Liver (tissue), 9 donors: ENCODE data around the gene TMEM243. TPM values are rescaled to one million over a fixed set of nuclear protein-coding genes. Genes with fewer than 3 reads are reported as not detected.
"Not testable (repeated sequence)": the region's sequence is repeated elsewhere in the genome, so short reads cannot be mapped to it uniquely, and the experiment has no call there.

ENCODE experiments used
- DNase-seq: peaks from one replicate; pipeline ENCODE4 v3.0.0-alpha.2; 2017; ENCODE audit warnings: low spot score
- H3K27ac ChIP-seq, 2 donors: one replicate each; pipeline ENCODE4 v1.7.0; 2013; ENCODE audit warnings: inconsistent platforms in 2 of 2, low read length in 2 of 2, control low read depth in 1 of 2, low read depth in 1 of 2, mild to moderate bottlenecking in 1 of 2
- H3K27me3 ChIP-seq, 4 donors: one replicate each; pipeline versions ENCODE4 v1.6.1 to v1.7.0; 2013; ENCODE audit warnings: low read length in 3 of 4, inconsistent platforms in 1 of 4, mild to moderate bottlenecking in 1 of 4, moderate library complexity in 1 of 4; ENCODE audit not compliant: control insufficient read depth in 4 of 4, insufficient read depth in 4 of 4
- H3K36me3 ChIP-seq, 4 donors: one replicate each; pipeline versions ENCODE4 v1.6.1 to v1.7.0; 2013; ENCODE audit warnings: low read length in 3 of 4, mild to moderate bottlenecking in 3 of 4, low read depth in 1 of 4, moderate library complexity in 1 of 4; ENCODE audit not compliant: control insufficient read depth in 4 of 4, insufficient read depth in 3 of 4
- H3K4me1 ChIP-seq, 4 donors: one replicate each; pipeline versions ENCODE4 v1.6.1 to v1.7.0; 2013; ENCODE audit warnings: low read length in 3 of 4, mild to moderate bottlenecking in 3 of 4, moderate library complexity in 1 of 4; ENCODE audit not compliant: control insufficient read depth in 4 of 4, insufficient read depth in 4 of 4
- H3K4me3 ChIP-seq, 3 donors: one replicate each; pipeline versions ENCODE4 v1.6.1 to v1.7.0; 2013; ENCODE audit warnings: low read length in 3 of 3, control low read depth in 1 of 3, low read depth in 1 of 3, mild to moderate bottlenecking in 1 of 3
- H3K9ac ChIP-seq, 2 donors: one replicate each; pipeline ENCODE4 v1.7.0; 2013; ENCODE audit warnings: low read length in 2 of 2, mild to moderate bottlenecking in 2 of 2, moderate library complexity in 2 of 2, control low read depth in 1 of 2, low read depth in 1 of 2
- H3K9me3 ChIP-seq, 4 donors: one replicate each; pipeline versions ENCODE4 v1.6.1 to v1.7.0; 2013; ENCODE audit warnings: low read length in 3 of 4; ENCODE audit not compliant: control insufficient read depth in 4 of 4
- ATF3 ChIP-seq: IDR thresholded peaks from 2 replicates; pipeline ENCODE4 v1.6.1; 2016; ENCODE audit warnings: antibody characterized with exemption
- CTCF ChIP-seq: fragments of 150-350 bp; IDR thresholded peaks from 2 replicates; pipeline ENCODE4 v1.5.1; 2017; ENCODE audit warnings: improper control_type of control experiment, low read depth, low read length; ENCODE audit not compliant: missing input control
- GABPA ChIP-seq, 2 donors: IDR thresholded peaks in 1 of 2; conservative IDR thresholded peaks in 1 of 2; 2 replicates each; pipeline ENCODE4 v1.6.1; 2016; ENCODE audit warnings: antibody characterized with exemption in 2 of 2, mild to moderate bottlenecking in 1 of 2, moderate library complexity in 1 of 2
- RAD21 ChIP-seq, 2 donors: IDR thresholded peaks; 2 replicates each; pipeline ENCODE4 v1.6.1; 2016; ENCODE audit warnings: antibody characterized with exemption in 2 of 2, mild to moderate bottlenecking in 2 of 2
- REST ChIP-seq: IDR thresholded peaks from 2 replicates; pipeline ENCODE4 v1.6.1; 2016; ENCODE audit warnings: antibody characterized with exemption, mild to moderate bottlenecking
- TAF1 ChIP-seq: conservative IDR thresholded peaks from 2 replicates; pipeline ENCODE4 v1.6.1; 2016; ENCODE audit warnings: antibody characterized with exemption, mild to moderate bottlenecking
- WGBS: extraction: QIAGEN DNeasy Blood & Tissue Kit; methylation state at CpG from one replicate; pipeline ENCODE4 v1.1.7; 2013; 5-methylcytosine and 5-hydroxymethylcytosine counted together
- polyA plus RNA-seq, 2 donors: library from polyadenylated mRNA; stranded (reverse) in 1 of 2; unstranded in 1 of 2; fragments of 200-250 nt in 1 of 2; fragments of >200 nt in 1 of 2; fragmentation: Nextera tagmentation in 1 of 2; extraction: Ambion mirVana in 1 of 2; gene quantifications; one replicate each; pipeline versions ENCODE4 v1.2.1 to v1.2.3, GENCODE V29; 2013 to 2015
- total RNA-seq, 2 donors: library from RNA; depleted of rRNA; stranded (reverse); fragments of >200 nt; gene quantifications; one replicate each; pipeline ENCODE4 v1.2.3, GENCODE V29; 2014
- TF ChIP-seq, protein P1 (sequence below): IDR thresholded peaks from 2 replicates; pipeline ENCODE4 v1.6.1; 2016; ENCODE audit warnings: antibody characterized with exemption
- donor health status: healthy.
- donor health status: healthy.
- donor health status: healthy.
- donor health status: healthy.
- donor health status: healthy.

TMEM243 gene
- total and polyA plus RNA-seq, 4 donors = 4.8 to 8.0 (median 5.5) TPM

DNA sequence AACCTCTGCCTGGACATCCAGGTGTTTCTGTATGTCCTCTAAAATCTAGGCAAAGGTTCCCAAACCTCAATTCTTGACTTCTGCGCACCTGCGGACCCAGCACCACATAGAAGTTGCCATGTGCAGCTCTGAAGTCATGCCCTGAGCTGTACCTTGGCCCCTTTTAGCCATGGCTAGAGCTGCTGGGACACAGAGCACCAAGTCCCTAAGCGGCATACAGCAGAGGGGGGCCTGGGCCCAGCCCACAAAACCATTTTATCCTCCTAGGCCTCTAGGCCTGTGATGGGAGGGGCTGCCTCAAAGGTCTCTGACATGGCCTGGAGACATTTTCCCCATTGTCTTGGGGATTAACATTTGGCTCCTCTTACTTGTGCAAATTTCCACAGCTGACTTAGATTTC, 14.6 kb downstream of the TMEM243 start:
- Histone ChIP-seq H3K27me3 (no peaks in the 10 kb centered on the region), H3K36me3 (no peaks in the 10 kb centered on the region), H3K4me3 (no peak overlapping the region), H3K27ac (no peak overlapping the region), H3K9me3 (peaks cover 4 to 10% (median 6%) of the 10 kb centered on the region in 4 donors), H3K9ac (no peak overlapping the region), H3K4me1 (no peaks in the 10 kb centered on the region)
- TF ChIP-seq RAD21 (IDR thresholded peaks at IDR 0.05) = no peak
- no peak for TF ChIP-seq ATF3
- no peak for TF ChIP-seq CTCF
- TF ChIP-seq, protein P1, sequence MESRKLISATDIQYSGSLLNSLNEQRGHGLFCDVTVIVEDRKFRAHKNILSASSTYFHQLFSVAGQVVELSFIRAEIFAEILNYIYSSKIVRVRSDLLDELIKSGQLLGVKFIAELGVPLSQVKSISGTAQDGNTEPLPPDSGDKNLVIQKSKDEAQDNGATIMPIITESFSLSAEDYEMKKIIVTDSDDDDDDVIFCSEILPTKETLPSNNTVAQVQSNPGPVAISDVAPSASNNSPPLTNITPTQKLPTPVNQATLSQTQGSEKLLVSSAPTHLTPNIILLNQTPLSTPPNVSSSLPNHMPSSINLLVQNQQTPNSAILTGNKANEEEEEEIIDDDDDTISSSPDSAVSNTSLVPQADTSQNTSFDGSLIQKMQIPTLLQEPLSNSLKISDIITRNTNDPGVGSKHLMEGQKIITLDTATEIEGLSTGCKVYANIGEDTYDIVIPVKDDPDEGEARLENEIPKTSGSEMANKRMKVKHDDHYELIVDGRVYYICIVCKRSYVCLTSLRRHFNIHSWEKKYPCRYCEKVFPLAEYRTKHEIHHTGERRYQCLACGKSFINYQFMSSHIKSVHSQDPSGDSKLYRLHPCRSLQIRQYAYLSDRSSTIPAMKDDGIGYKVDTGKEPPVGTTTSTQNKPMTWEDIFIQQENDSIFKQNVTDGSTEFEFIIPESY = no peak
- no peak for TF ChIP-seq REST
- TF ChIP-seq GABPA (IDR thresholded peaks at IDR 0.05 in 1 of 2, conservative IDR thresholded peaks at IDR 0.05 in 1 of 2) = no peak
- TF ChIP-seq TAF1 = no peak
- 81% methylated on average over 3 of the region's 3 CpGs for WGBS
- no peak for DNase-seq

GRCh38 chr7:87203929-87204328, 15.6 kb downstream of the TMEM243 start:
- WGBS = 89% methylated on average over 4 of the region's 4 CpGs
- H3K4me1 ChIP-seq, H3K27ac ChIP-seq, H3K4me3 ChIP-seq, H3K9ac ChIP-seq, DNase-seq, H3K9me3 ChIP-seq, H3K27me3 ChIP-seq, H3K36me3 ChIP-seq: not testable (repeated sequence)

DNA sequence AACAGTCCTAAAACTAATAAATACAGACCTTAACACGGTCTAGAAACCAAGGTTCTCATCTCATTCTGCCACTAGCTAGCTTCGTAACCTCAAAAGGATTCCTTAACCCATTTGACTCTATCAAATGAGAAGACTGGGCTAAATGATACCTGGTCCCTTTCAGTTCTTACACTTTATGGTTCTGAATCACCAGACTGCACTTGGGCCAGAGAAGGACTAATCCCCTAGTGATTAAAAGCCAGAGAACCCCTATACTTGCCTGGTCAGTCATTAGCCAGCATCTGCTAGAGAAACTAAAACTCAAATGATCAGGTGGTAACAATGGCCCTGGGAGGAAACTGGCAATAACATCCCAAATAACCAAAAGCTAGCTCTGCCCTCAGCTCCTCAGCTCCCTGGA, 16.8 kb downstream of the TMEM243 start:
- WGBS = 93% methylated on average over 2 of the region's 2 CpGs
- H3K9me3 ChIP-seq = peaks cover 4 to 10% (median 6%) of the 10 kb centered on the region in 4 donors
- no peak overlapping the region for H3K4me3 ChIP-seq
- no peak for DNase-seq
- H3K9ac ChIP-seq = no peak overlapping the region
- H3K36me3 ChIP-seq = peaks cover 0 to 11% (median 3%) of the 10 kb centered on the region in 4 donors
- no peak for TF ChIP-seq REST
- no peak overlapping the region for H3K27ac ChIP-seq
- H3K27me3 ChIP-seq = no peaks in the 10 kb centered on the region
- H3K4me1 ChIP-seq = no peaks in the 10 kb centered on the region
